HepG2 (cell line): Measurements from ENCODE around the gene SMDT1. TPM values are rescaled to one million over a fixed set of nuclear protein-coding genes. Genes with fewer than 3 reads are reported as not detected.

Source experiments
- ATM ChIP-seq: fragments of 450-650 bp; IDR thresholded peaks from 2 replicates; pipeline ENCODE4 v1.7.1; 2017; ENCODE audit warnings: mild to moderate bottlenecking, borderline replicate concordance
- CCDC6 ChIP-seq: sonication (generic); formaldehyde crosslinking; IDR thresholded peaks from 2 replicates; pipeline ENCODE4 v1.8.1; 2022; ENCODE audit warnings: mild to moderate bottlenecking, missing genetic modification reagents, moderate library complexity
- HOXA7 ChIP-seq: sonication (generic); formaldehyde crosslinking; IDR thresholded peaks from 2 replicates; pipeline ENCODE4 v1.8.1; 2022; ENCODE audit warnings: mild to moderate bottlenecking, missing genetic modification reagents, moderate library complexity
- KDM4B ChIP-seq: sonication (generic); formaldehyde crosslinking; IDR thresholded peaks from 2 replicates; pipeline ENCODE4 v1.4.0; 2020; ENCODE audit warnings: missing genetic modification reagents
- MTF1 ChIP-seq: sonication (generic); formaldehyde crosslinking; IDR thresholded peaks from 2 replicates; pipeline ENCODE4 v1.5.0; 2020; ENCODE audit warnings: missing genetic modification reagents
- MXD3 ChIP-seq: IDR thresholded peaks from 2 replicates; pipeline ENCODE4 v1.6.1; 2016; ENCODE audit warnings: mild to moderate bottlenecking, missing biosample characterization, missing genetic modification reagents
- NFIB ChIP-seq: sonication (generic); formaldehyde crosslinking; IDR thresholded peaks from 2 replicates; pipeline ENCODE4 v1.9.0; 2021; ENCODE audit warnings: missing genetic modification reagents, mild to moderate bottlenecking, borderline replicate concordance
- NONO ChIP-seq, 2 experiments: fragments of 450-650 bp in 1 of 2; sonication (generic) in 1 of 2; formaldehyde crosslinking in 1 of 2; IDR thresholded peaks in 1 of 2; conservative IDR thresholded peaks in 1 of 2; 2 replicates each; pipeline versions ENCODE4 v1.6.1 to v1.8.0; 2017 to 2022; ENCODE audit warnings: mild to moderate bottlenecking in 1 of 2, missing genetic modification reagents in 1 of 2, moderate library complexity in 1 of 2
- SAP130 ChIP-seq: IDR thresholded peaks from 2 replicates; pipeline ENCODE4 v1.6.1; 2016; ENCODE audit warnings: low read depth
- SMAD1 ChIP-seq: sonication (generic); formaldehyde crosslinking; IDR thresholded peaks from 2 replicates; pipeline ENCODE4 v1.4.0; 2020; ENCODE audit warnings: missing genetic modification reagents, low read depth, mild to moderate bottlenecking, borderline replicate concordance
- SPEN ChIP-seq: sonication (generic); formaldehyde crosslinking; IDR thresholded peaks from 2 replicates; pipeline ENCODE4 v1.5.1; 2020; ENCODE audit warnings: low read depth, mild to moderate bottlenecking, missing genetic modification reagents
- TRIM24 ChIP-seq: sonication (generic); formaldehyde crosslinking; IDR thresholded peaks from 2 replicates; pipeline ENCODE4 v1.8.0; 2022; ENCODE audit warnings: mild to moderate bottlenecking, missing genetic modification reagents
- ZBTB43 ChIP-seq: sonication (generic); formaldehyde crosslinking; conservative IDR thresholded peaks from 2 replicates; pipeline ENCODE4 v1.4.0; 2020; ENCODE audit warnings: missing genetic modification reagents
- ZNF12 ChIP-seq: sonication (generic); formaldehyde crosslinking; IDR thresholded peaks from 2 replicates; pipeline ENCODE4 v1.5.0; 2020; ENCODE audit warnings: missing genetic modification reagents
- ZNF230 ChIP-seq: sonication (generic); formaldehyde crosslinking; IDR thresholded peaks from 2 replicates; pipeline ENCODE4 v1.4.0; 2020; ENCODE audit warnings: mild to moderate bottlenecking, missing genetic modification reagents
- ZNF747 ChIP-seq: sonication (generic); formaldehyde crosslinking; IDR thresholded peaks from 2 replicates; pipeline ENCODE4 v1.8.1; 2023; ENCODE audit warnings: missing genetic modification reagents, mild to moderate bottlenecking, borderline replicate concordance
- ZNF761 ChIP-seq: sonication (generic); formaldehyde crosslinking; conservative IDR thresholded peaks from 2 replicates; pipeline ENCODE4 v1.4.0; 2020; ENCODE audit warnings: mild to moderate bottlenecking, missing genetic modification reagents
- ZNF839 ChIP-seq: sonication (generic); formaldehyde crosslinking; IDR thresholded peaks from 2 replicates; pipeline ENCODE4 v1.4.0; 2020; ENCODE audit warnings: missing genetic modification reagents, mild to moderate bottlenecking, borderline replicate concordance
- polyA plus RNA-seq, 8 experiments: library from polyadenylated mRNA; depleted of rRNA in 3 of 8; stranded (reverse) in 7 of 8; unstranded in 1 of 8; fragments of >200 nt; fragmentation: Illumina TruSeq in 4 of 8; extraction: Trizol in 4 of 8; gene quantifications; 2 replicates each; pipeline versions ENCODE4 v1.2.1 to v1.2.3, GENCODE V29; 2011 to 2016; ENCODE audit warnings: low read depth in 4 of 8, missing spikeins in 1 of 8, mixed read lengths in 1 of 8; ENCODE audit not compliant: insufficient read depth in 1 of 8
- total RNA-seq, 5 experiments: library from RNA; depleted of rRNA; stranded (reverse); fragments of >200 nt; fragmentation: Illumina TruSeq; extraction: Trizol; gene quantifications; 2 replicates each; pipeline ENCODE4 v1.2.3, GENCODE V29; 2016; ENCODE audit warnings: low read depth in 1 of 5
- TF ChIP-seq, protein P1 (sequence below): sonication (generic); formaldehyde crosslinking; IDR thresholded peaks from 2 replicates; pipeline ENCODE4 v1.5.1; 2020; ENCODE audit warnings: mild to moderate bottlenecking, missing genetic modification reagents, moderate library complexity
- TF ChIP-seq, protein P2 (sequence below): IDR thresholded peaks from 2 replicates; pipeline ENCODE4 v1.6.1; 2016

The SMDT1 gene
- total and polyA plus RNA-seq, 2 of the 13 experiments (the other 11 are each of a cell fraction or from before 2014, with no cell fraction given): 8.3 to 26.6 TPM

GRCh38 chr22:42079319-42080251 lies at the start of gene SMDT1 (continued):
- TF ChIP-seq ZNF839 (CRISPR knock-in tag) (peak; percentile 44; the same call in 1 of the 2 replicates), ZNF747 (CRISPR knock-in tag) (0 out of 2 replicates have a peak, but pooled peaks have one; percentile 18), HOXA7 (CRISPR knock-in tag) (no peak), ZNF12 (CRISPR knock-in tag) (0 out of 2 replicates have a peak, but pooled peaks have one; percentile 10), SPEN (peak; percentile 81), KDM4B (CRISPR knock-in tag) (peak; percentile 75; the same call in 1 of the 2 replicates), SAP130 (CRISPR knock-in tag) (peak; percentile 90), SMAD1 (peak; percentile 59; the same call in 1 of the 2 replicates), NFIB (CRISPR knock-in tag) (no peak), MXD3 (CRISPR knock-in tag) (peak; percentile 86), ZNF761 (CRISPR knock-in tag) (peak; percentile 91; the same call in 1 of the 2 replicates), TRIM24 (CRISPR knock-in tag) (no peak), NONO (IDR thresholded peaks at IDR 0.05) (no peak), NONO (CRISPR knock-in tag; conservative IDR thresholded peaks at IDR 0.05) (peak; percentile 73), MTF1 (0 out of 2 replicates have a peak, but pooled peaks have one; percentile 63), ZNF230 (CRISPR knock-in tag) (no peak; the same call in 1 of the 2 replicates), CCDC6 (CRISPR knock-in tag) (peak; percentile 28; the same call in 1 of the 2 replicates), ATM (no peak), ZBTB43 (CRISPR knock-in tag) (peak; percentile 26; the same call in 1 of the 2 replicates)
- TF ChIP-seq, protein P1, sequence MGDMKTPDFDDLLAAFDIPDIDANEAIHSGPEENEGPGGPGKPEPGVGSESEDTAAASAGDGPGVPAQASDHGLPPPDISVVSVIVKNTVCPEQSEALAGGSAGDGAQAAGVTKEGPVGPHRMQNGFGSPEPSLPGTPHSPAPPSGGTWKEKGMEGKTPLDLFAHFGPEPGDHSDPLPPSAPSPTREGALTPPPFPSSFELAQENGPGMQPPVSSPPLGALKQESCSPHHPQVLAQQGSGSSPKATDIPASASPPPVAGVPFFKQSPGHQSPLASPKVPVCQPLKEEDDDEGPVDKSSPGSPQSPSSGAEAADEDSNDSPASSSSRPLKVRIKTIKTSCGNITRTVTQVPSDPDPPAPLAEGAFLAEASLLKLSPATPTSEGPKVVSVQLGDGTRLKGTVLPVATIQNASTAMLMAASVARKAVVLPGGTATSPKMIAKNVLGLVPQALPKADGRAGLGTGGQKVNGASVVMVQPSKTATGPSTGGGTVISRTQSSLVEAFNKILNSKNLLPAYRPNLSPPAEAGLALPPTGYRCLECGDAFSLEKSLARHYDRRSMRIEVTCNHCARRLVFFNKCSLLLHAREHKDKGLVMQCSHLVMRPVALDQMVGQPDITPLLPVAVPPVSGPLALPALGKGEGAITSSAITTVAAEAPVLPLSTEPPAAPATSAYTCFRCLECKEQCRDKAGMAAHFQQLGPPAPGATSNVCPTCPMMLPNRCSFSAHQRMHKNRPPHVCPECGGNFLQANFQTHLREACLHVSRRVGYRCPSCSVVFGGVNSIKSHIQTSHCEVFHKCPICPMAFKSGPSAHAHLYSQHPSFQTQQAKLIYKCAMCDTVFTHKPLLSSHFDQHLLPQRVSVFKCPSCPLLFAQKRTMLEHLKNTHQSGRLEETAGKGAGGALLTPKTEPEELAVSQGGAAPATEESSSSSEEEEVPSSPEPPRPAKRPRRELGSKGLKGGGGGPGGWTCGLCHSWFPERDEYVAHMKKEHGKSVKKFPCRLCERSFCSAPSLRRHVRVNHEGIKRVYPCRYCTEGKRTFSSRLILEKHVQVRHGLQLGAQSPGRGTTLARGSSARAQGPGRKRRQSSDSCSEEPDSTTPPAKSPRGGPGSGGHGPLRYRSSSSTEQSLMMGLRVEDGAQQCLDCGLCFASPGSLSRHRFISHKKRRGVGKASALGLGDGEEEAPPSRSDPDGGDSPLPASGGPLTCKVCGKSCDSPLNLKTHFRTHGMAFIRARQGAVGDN (CRISPR knock-in tag): peak; percentile 99
- TF ChIP-seq, protein P2, sequence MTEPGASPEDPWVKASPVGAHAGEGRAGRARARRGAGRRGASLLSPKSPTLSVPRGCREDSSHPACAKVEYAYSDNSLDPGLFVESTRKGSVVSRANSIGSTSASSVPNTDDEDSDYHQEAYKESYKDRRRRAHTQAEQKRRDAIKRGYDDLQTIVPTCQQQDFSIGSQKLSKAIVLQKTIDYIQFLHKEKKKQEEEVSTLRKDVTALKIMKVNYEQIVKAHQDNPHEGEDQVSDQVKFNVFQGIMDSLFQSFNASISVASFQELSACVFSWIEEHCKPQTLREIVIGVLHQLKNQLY (CRISPR knock-in tag): peak; percentile 26; the same call in 1 of the 2 replicates
